HG03571 (cell line): Measurements from ENCODE around the gene C1QTNF9.
"Not testable (repeated sequence)": the region's sequence is repeated elsewhere in the genome, so short reads cannot be mapped to it uniquely, and the experiment has no call there.

ENCODE experiments used
- ATAC-seq: cut with Tn5 transposase; IDR thresholded peaks from one replicate; pipeline ENCODE4 v1.9.1; 2021; ENCODE audit not compliant: unreplicated experiment

The C1QTNF9 gene

DNA sequence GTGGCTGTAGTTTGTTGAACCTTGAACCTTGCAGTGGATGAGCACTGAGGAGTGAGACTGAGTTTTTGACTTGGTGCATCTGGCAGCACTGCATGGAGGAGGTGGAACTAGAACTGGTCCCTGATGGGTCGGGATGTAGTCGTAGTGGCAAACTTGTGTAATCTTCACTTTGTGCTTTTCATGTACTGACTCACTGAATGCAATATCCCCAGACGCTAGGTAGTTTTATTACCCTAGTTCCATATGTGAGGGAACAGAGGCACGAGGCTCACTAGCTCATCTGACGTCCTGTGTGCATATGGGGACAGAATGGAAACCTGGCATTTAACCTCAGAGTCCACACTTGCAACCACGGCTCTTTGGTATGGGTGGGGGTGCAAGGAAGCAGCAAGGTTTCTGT is 10.3 kb downstream of the C1QTNF9 start:
- ATAC-seq: not testable (repeated sequence)

DNA sequence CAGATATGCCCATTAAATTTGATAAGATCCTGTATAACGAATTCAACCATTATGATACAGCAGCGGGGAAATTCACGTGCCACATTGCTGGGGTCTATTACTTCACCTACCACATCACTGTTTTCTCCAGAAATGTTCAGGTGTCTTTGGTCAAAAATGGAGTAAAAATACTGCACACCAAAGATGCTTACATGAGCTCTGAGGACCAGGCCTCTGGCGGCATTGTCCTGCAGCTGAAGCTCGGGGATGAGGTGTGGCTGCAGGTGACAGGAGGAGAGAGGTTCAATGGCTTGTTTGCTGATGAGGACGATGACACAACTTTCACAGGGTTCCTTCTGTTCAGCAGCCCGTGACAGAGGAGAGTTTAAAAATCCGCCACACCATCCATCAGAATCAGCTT is 12.0 kb downstream of the C1QTNF9 start:
- not testable (repeated sequence) for ATAC-seq

DNA sequence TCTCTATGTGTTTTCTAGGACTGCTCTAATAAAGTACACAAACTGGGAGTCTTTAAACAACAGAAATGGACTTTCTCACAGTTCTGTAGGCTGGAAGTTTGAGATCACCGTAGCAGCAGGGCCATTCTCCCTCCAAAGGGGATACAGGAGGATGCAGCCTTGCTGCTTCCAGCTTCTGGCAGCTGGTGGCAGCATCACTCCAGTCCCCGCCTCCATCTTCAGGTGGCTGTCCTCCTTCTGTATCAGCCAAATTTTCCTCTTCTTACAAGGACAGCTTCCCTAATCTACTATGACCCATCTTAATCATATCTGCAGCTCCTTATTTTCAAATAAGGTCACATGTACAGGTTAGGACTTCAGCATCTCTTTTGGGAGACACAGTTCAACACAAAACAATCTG is 13.1 kb downstream of the C1QTNF9 start:
- ATAC-seq: not testable (repeated sequence)

DNA sequence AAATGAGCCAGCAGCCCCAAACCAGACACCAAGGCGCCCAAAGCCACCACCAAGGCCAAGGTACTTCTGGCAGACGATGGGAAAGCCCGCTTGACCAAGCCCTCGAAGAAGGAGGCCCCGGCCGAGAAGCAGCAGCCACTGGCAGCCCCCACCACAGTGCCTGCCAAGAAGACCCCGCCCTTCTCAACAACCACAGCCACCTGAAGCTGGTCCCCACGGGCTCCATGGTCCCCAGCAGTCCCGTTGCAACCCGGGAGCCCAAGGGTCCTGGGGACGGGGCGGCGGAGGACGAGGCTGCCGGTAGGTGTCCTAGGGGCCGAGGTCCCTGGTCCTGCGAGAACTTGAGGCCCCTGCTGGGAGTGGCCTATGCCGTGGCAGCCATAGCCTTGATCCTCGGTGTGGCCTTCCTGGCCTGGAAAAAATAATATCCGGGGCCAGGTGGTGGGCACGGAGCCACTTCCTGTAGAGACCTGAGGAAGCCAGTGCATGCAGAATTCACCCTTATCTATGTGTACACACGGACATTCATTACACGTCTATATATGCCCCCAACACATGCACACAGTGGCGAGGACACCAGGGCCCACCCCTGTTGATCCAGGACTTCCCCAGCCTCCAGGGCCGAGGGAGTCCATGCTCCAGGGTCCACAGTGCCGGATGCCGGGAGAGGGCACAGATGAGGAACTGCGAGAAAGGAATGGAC is 13.8 kb downstream of the C1QTNF9 start:
- ATAC-seq: no peak

DNA sequence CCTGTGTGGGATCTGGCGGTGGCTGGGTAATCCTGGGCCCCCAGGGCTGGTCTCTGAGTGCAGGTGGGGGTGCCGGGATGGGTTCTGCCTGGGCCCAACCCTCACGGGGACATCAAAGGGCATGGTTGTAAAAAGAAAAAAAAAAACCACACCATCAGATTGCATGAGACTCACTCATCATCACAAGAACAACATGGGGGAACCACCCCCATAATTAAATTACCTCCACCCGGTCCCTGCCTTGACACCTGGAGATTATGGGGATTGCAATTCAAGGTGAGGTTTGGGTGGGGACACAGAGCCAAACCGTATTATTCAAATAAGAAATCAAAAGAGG is 14.3 kb downstream of the C1QTNF9 start:
- no peak for ATAC-seq

DNA sequence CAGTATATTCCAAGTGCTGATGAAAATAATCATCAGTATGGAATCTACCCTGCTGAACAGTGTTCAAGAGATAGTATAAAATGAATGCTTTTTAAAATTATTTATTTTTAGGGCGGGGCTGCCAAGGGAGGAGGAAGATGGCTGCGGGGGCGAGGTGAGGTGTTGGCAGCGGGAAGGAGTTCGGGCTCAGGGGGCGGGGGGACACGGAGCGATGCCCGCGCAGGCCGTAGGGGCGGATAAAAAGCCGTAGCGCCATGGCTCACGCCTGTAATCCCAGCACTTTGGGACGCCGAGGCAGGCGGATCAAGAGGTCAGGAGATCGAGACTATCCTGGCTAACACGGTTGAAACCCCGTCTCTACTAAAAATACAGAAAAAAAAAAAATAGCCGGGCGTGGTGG is 18.2 kb downstream of the C1QTNF9 start:
- not testable (repeated sequence) for ATAC-seq

DNA sequence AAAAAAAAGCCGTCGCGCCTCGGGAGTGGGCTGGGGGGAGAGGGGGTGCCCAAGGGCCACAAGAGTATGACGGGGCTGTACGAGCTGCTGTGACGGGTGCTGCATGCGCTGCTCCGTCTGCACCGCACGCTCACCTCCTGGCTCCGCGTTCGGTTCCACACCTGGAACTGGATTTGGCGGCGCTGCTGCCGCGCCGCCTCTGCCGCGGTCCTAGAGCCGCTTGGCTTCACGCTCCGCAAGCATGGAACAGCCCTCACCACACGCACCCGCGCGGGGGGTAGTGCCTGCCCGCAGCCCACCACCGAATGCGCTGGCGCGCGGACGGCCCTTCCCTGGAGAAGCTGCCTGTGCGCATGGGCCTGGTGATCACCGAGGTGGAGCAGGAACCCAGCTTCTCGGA is 18.8 kb downstream of the C1QTNF9 start:
- ATAC-seq: no peak

DNA sequence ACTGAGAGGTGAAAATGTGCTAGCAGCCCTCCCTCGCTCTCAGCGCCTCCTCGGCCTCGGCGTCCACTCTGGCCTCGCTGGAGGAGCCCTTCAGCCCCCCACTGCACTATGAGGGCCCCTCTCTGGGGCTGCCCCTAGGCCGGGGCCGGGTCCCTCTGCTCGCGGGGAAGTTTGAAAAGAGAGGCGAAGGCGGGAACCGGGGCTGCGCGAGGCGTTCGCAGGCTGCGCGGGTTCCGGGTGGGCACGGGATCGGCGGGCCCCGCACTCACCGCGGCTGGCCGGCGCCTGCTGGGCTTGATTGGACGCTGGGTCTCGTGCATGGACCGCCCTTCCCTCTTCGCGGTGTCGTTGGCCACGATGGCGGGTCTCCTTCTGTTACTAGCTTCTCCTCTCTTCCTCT is 29.3 kb downstream of the C1QTNF9 start:
- ATAC-seq: no peak

DNA sequence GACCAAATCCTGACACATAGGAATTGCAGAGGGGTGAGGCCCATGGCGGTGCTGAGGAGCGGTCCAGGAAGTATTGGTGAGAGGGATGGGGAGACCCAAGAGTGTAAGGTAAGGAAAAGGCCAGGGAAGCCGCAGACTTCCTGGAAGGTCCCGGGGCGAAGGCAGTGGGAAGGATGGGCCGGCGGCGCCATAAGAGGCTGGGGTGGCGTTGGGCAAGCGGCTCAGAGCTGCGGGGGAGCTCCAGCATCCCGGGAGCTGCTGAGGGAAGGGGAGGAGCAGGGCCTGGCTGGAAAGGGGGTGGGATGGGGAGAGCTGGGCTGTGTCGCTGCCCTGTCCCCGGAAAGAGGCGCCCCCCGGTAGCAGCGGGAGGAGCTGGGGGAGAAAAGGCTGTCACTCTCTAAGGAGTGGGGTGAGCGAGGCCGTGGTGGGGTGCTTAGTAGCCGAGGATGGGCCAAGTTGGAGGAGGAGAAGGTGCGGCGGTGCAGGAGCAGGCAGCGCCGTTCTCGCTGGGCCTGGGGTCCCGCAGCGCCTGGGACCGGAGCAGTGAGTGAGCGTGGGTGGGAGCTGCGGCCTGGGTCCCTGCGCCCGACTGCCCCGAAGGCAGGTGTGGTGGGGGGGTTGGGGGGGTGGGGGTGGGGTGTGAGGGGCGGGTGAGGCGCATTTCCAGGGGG is 30.7 kb downstream of the C1QTNF9 start:
- no peak for ATAC-seq

DNA sequence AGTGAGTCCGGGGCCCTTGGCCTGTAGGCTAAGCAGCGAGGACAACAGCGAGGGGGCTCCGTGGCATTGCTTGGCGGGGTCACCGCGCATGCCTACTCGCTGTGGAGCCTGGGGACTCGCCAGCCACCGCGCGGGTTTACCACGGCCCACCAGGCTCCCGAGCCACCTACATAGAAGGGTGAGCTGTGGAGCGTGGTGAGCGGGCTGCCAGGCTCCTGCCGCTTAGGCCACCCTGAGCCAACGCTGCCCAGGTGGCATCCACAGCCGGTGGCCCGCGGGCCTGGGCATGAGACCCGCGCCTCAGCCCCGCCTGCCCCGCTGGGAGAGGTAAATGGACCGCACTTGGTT is 31.2 kb downstream of the C1QTNF9 start:
- ATAC-seq: no peak

DNA sequence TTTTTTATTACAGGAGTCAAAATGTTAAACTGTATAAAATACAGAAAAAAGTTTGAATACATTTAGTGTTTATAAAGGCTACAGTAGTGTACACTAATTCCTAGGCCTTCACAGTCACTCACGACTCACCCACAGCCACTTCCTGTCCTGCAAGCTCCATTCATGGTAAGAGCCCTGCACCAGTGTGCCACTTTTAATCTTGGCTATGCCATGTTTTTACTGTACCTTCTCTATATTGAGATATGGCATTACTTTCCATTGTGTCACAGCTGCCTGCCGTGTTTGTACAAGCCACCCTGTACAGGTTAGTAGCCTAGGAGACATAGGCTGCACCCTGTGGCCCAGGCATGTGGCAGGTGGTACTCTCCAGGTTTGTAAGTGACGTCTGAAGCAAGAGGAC is 32.1 kb downstream of the C1QTNF9 start:
- no peak for ATAC-seq

DNA sequence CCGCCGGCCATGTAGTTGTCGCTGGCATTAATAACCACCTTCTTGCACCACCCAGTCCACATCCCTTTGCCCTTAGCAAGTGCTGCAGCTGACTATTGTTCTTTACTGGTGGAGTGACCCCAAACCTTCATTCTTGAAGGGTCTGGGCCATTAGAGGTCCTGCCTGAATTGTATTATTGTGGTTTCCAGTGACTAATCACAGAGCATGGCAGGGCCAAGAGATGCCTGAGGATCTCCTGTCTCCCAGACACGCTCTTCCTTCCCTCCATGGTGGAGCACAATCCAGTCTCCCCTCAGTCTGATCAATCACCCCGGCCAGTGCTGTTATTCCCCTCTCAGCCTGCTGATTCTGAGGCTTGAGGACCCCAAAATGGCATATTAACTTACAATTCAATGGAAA is 39.0 kb downstream of the C1QTNF9 start:
- ATAC-seq: no peak

DNA sequence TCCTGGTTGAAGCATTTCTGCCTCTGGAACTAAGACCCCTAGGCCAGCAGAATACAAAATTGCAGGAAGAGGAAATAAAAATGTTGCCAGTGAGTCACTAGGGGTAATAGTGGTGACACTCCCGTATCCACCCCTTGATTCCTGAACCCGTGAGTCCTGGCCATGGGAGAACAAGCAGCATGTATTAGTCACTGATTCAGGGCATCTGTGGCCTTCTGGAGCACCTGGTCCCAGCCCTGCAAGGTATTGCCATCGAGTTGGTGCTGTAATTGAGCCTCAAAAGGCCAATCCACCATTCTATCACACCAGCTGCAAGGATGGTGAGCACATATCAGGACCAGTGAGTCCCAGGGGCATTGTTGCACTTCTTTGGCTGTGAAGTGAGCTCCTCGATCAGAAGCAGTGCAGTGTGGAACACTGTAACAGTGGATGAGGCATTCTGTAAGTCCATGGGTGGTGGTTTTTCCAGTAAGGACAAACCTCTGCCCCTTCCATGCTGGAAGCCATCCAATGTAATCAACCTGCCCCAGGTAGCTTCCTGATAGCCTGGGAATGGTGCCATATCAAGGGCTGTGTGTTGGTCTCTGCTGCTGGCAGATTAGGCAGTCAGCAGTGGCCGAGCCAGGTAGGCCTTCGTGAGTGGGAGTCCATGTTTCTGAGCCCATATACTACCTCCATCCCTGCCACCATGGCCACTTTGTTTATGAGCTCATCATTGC is 39.6 kb downstream of the C1QTNF9 start:
- ATAC-seq: no peak

DNA sequence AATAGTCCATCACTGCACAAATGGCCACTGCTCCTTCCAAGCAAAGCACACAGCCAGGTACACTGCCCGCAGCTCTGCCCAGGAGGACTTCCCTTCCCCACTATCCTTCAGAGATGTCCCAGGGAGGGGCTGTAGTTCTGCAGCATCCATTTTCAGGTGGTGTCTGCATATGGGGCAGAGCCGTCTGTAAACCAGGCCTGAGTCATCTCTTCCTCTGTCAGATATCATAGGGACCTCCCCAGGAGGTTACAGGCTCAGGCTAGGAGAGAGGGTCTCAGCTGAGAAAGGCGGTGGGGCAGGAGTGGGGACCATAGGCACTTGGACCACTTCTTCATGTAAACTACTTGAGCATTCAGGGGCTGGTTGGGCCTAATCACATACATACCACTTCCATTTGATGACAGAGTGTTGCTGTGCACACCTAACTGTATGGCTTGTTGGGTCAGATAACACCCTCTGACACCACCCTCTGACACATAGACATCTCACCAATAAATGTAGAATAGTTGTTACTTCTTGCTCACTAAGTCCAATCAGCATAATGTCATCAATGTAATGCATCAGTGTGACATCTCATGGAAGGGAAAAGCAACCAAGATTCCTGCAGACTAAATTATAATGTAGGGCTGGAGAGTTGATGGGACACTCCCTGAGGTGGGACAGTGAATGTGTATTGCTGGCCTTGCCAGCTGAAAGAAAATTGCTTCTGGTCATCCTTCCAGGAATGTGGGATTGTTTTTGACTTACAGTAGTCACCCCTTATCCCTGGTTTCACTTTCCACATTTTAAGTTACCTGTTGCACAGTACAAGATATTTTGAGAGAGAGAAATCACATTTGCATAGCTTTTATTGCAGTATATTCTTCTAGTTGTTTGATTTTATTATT is 40.6 kb downstream of the C1QTNF9 start:
- not testable (repeated sequence) for ATAC-seq

DNA sequence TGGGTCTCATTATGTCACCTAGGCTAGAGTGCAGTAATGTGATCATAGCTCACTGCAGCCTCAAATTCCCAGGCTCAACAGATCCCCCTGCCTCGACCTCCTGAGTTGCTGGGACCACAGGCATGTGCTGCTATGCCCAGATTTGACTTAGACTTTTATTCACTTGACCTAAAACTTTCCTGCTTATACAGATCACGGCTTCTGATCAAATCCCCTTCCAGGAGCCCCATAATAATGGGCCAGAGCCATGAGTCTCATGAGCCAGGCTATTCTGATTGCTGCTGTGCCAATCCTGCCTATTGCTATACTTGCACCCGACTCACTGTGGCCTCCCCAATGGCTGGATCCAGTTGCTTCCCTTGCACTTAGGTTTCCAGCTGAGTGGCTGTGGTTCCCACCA is 42.0 kb downstream of the C1QTNF9 start:
- ATAC-seq: no peak

DNA sequence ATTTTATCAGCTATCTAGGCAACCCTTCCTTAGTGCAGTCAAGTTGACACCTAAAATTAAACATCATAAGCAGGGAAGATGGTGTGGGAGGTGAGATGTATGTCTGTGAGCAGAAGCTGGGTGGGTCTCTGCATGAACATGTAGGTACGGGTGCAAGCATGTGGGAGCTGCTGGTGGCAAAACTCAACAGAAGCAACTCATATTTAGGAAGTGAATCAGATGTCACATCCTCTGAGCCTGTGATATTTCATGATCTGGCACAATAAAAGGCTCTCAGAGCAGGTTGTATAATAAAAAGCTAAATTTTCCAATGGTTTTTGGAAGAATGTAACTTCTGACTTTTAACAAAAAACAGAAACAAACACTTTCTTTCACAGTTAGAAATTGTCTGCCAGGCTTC is 44.4 kb downstream of the C1QTNF9 start:
- ATAC-seq: no peak

DNA sequence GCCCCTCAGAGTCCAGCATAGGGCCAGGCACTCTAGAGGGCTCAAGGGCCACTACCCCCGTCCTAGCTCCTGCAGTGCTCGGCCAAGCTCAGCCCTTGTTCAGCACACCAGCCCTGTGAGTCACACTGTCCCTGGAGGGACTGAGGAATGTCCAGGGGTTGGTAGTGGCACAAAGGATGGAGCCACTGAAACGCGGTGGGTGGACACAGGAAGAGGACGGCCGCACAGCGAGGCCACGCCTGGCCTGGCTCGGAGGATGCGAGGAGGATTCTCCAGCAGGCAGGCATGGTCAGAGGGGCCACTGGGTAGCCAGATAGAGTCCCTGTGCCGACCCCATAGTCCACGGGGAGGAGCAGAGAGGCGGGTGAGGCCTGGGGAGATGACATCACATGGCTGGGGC is 45.7 kb downstream of the C1QTNF9 start:
- ATAC-seq: no peak

DNA sequence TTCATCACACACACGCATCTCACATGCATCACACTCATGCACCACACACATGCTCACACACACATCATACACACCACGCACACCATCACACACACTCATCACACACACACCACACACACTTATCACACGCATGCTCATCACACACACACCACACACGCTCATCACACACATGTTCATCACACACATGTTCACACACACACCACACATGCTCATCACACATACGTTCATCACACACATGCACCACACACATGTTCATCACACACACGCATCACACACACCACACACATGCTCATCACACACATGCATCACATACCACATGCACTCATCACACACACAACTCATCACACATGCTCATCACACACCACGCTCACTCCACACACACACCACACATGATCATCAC is 46.9 kb downstream of the C1QTNF9 start:
- no peak for ATAC-seq

DNA sequence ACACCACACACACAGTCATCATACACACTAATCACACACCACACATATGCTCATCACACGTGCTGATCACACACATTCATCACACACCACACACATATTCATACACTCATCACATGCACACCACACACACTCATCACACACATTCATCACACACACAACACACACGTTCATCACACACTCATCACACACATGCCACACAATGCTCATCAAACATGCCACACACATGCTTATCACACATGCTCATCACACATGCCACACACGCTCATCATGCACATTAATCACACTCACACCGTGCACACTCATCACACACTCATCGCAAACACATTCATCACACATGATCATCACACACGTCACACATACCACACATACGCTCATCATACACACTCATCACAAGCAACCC is 47.5 kb downstream of the C1QTNF9 start:
- ATAC-seq: no peak

DNA sequence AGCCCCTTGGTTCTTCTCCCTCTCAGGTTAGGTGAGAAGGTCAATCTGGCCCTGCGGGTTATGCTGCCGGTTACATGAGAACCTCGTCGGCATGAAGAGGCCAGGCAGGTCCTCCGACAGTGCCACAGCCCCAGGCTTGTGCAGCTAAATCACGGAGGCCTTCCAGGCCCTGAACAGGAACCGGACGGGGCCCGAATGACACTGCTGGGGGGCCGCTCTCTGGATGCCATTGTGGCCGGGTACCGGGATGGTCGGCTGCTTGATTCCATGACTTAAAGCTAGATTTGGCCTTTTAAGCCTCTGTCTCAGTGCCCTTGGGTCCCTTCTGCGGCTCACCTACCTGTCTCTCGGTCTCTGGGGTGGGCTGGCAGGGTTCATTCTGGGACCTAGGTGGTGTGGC is 48.4 kb downstream of the C1QTNF9 start:
- no peak for ATAC-seq

DNA sequence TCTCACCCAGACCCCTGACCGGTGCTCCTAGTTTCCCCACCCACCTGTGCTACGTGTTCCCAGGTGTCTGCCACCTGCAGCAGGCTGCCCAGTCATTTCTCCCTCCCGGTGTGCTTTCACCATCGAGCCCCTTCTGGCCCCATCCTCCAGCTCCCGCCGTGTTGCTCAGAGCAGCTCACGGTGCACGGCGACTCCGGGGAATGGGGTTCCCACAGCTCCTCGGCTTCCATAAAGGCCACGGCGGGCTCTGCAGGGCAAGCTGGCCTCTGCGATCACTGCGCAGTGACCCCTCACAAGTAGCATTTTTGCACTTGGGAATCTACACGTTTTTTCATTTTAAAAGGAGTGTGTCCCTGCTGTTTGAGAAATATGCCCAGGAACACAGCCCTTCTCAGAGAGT is 49.5 kb downstream of the C1QTNF9 start:
- ATAC-seq: not testable (repeated sequence)
